Measurements from ENCODE around the gene SYPL1.
"Not testable (repeated sequence)": the region's sequence is repeated elsewhere in the genome, so short reads cannot be mapped to it uniquely, and the experiment has no call there.

Gene SYPL1

GRCh38 chr7:106138776-106139175, 26.7 kb upstream of the SYPL1 start:
- Histone ChIP-seq H3K36me3 (ENCODE audit: control insufficient read depth in 2 of 2, insufficient read depth in 1 of 2, low read length in 2 of 2) (no peaks in the 10 kb centered on the region), H3K27ac (ENCODE audit: extremely low read depth, low read depth, low read length) (no peak overlapping the region), H3K4me3 (ENCODE audit: low read depth, low read length) (no peak overlapping the region), H3K9me3 (ENCODE audit: control insufficient read depth, insufficient read depth, low read depth, low read length) (no peaks in the 10 kb centered on the region), H3K4me1 (ENCODE audit: control insufficient read depth, insufficient read depth, low read length) (no peaks in the 10 kb centered on the region)
- ChIA-PET CTCF (interaction anchor here (1.1 to 2.6 kb wide), 2 partner anchors 13 to 15 kb away, joined by 4 to 10 read pairs; no protein-coding TSS in a partner anchor), POLR2A (no interaction called here)
- TF ChIP-seq ZNF785 (tag by site-specific recombination; IDR thresholded peaks at IDR 0.05) (no peak), OSR2 (tag by site-specific recombination; IDR thresholded peaks at IDR 0.05) (no peak), HOXC10 (CRISPR knock-in tag; IDR thresholded peaks at IDR 0.05) (no peak), MZF1 (tag by site-specific recombination; IDR thresholded peaks at IDR 0.05; ENCODE audit: borderline replicate concordance) (no peak)

GRCh38 chr7:106138181-106138580, 26.1 kb upstream of the SYPL1 start:
- H3K36me3 ChIP-seq (ENCODE audit: control insufficient read depth in 2 of 2, insufficient read depth in 1 of 2, low read length in 2 of 2); POLR2A ChIA-PET; H3K4me1 ChIP-seq (ENCODE audit: control insufficient read depth, insufficient read depth, low read length); H3K9me3 ChIP-seq (ENCODE audit: control insufficient read depth, insufficient read depth, low read depth, low read length); H3K4me3 ChIP-seq (ENCODE audit: low read depth, low read length); H3K27ac ChIP-seq (ENCODE audit: extremely low read depth, low read depth, low read length): not testable (repeated sequence)
- peak; percentile 93 for TF ChIP-seq ZNF146 (tag by site-specific recombination; IDR thresholded peaks at IDR 0.05)
- CTCF ChIA-PET, result interaction anchor here (2.6 kb wide), 1 partner anchor 16 kb away, joined by 10 read pairs; no protein-coding TSS in a partner anchor

- ChIA-PET POLR2A (no interaction called here), CTCF (interaction anchor here (3.3 kb wide), 1 partner anchor 21 kb away, joined by 11 read pairs; no protein-coding TSS in a partner anchor)
- Histone ChIP-seq H3K4me3 (ENCODE audit: low read depth, low read length) (no peak overlapping the region), H3K27ac (ENCODE audit: extremely low read depth, low read depth, low read length) (no peak overlapping the region), H3K4me1 (ENCODE audit: control insufficient read depth, insufficient read depth, low read length) (no peaks in the 10 kb centered on the region), H3K36me3 (ENCODE audit: control insufficient read depth in 2 of 2, insufficient read depth in 1 of 2, low read length in 2 of 2) (no peaks in the 10 kb centered on the region), H3K9me3 (ENCODE audit: control insufficient read depth, insufficient read depth, low read depth, low read length) (no peaks in the 10 kb centered on the region)
- TF ChIP-seq SP7 (tag by site-specific recombination; IDR thresholded peaks at IDR 0.05) (no peak), ZNF121 (tag by site-specific recombination; IDR thresholded peaks at IDR 0.05) (no peak), ZNF155 (tag by site-specific recombination; IDR thresholded peaks at IDR 0.05) (no peak), ZNF571 (tag by site-specific recombination; IDR thresholded peaks at IDR 0.05) (no peak), ZNF530 (tag by site-specific recombination; IDR thresholded peaks at IDR 0.05; ENCODE audit: low read depth) (no peak), ZSCAN30 (tag by site-specific recombination; IDR thresholded peaks at IDR 0.05) (no peak), ZNF341 (tag by site-specific recombination; IDR thresholded peaks at IDR 0.05; ENCODE audit: low read depth) (no peak), ZBTB48 (tag by site-specific recombination; IDR thresholded peaks at IDR 0.05) (no peak), ZNF449 (tag by site-specific recombination; IDR thresholded peaks at IDR 0.05) (no peak), ZNF138 (tag by site-specific recombination; IDR thresholded peaks at IDR 0.05; ENCODE audit: borderline replicate concordance) (no peak), ZNF16 (tag by site-specific recombination; IDR thresholded peaks at IDR 0.05; ENCODE audit: low read depth) (no peak), SCRT2 (tag by site-specific recombination; IDR thresholded peaks at IDR 0.05) (no peak), AEBP2 (tag by site-specific recombination; IDR thresholded peaks at IDR 0.05; ENCODE audit: borderline replicate concordance) (no peak), ZNF311 (tag by site-specific recombination; IDR thresholded peaks at IDR 0.05; ENCODE audit: borderline replicate concordance) (no peak), ZNF37A (tag by site-specific recombination; IDR thresholded peaks at IDR 0.05) (no peak), MZF1 (tag by site-specific recombination; IDR thresholded peaks at IDR 0.05; ENCODE audit: borderline replicate concordance) (no peak), ZNF558 (tag by site-specific recombination; IDR thresholded peaks at IDR 0.05) (no peak)
- TF ChIP-seq, protein P1, sequence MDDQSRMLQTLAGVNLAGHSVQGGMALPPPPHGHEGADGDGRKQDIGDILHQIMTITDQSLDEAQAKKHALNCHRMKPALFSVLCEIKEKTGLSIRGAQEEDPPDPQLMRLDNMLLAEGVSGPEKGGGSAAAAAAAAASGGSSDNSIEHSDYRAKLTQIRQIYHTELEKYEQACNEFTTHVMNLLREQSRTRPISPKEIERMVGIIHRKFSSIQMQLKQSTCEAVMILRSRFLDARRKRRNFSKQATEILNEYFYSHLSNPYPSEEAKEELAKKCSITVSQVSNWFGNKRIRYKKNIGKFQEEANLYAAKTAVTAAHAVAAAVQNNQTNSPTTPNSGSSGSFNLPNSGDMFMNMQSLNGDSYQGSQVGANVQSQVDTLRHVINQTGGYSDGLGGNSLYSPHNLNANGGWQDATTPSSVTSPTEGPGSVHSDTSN (CRISPR knock-in tag; IDR thresholded peaks at IDR 0.05), result no peak
- TF ChIP-seq, protein P2, sequence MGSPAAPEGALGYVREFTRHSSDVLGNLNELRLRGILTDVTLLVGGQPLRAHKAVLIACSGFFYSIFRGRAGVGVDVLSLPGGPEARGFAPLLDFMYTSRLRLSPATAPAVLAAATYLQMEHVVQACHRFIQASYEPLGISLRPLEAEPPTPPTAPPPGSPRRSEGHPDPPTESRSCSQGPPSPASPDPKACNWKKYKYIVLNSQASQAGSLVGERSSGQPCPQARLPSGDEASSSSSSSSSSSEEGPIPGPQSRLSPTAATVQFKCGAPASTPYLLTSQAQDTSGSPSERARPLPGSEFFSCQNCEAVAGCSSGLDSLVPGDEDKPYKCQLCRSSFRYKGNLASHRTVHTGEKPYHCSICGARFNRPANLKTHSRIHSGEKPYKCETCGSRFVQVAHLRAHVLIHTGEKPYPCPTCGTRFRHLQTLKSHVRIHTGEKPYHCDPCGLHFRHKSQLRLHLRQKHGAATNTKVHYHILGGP (tag by site-specific recombination; IDR thresholded peaks at IDR 0.05), result no peak
- TF ChIP-seq, protein P3, sequence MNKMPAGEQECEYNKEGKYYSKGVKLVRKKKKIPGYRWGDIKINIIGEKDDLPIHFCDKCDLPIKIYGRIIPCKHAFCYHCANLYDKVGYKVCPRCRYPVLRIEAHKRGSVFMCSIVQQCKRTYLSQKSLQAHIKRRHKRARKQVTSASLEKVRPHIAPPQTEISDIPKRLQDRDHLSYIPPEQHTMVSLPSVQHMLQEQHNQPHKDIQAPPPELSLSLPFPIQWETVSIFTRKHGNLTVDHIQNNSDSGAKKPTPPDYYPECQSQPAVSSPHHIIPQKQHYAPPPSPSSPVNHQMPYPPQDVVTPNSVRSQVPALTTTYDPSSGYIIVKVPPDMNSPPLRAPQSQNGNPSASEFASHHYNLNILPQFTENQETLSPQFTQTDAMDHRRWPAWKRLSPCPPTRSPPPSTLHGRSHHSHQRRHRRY (tag by site-specific recombination; IDR thresholded peaks at IDR 0.05), result no peak
Observed at GRCh38 chr7:106134241-106134640, 22.1 kb upstream of the SYPL1 start.

All from HEK293 (cell line).